ENCODE data around the gene ZNF583. TPM values are rescaled to one million over a fixed set of nuclear protein-coding genes. Genes with fewer than 3 reads are reported as not detected.

ZNF583 gene
- total and polyA plus RNA-seq, 2 of the 13 experiments (the other 11 are each of a cell fraction or from before 2014, with no cell fraction given) = 0.65 to 5.3 TPM

DNA sequence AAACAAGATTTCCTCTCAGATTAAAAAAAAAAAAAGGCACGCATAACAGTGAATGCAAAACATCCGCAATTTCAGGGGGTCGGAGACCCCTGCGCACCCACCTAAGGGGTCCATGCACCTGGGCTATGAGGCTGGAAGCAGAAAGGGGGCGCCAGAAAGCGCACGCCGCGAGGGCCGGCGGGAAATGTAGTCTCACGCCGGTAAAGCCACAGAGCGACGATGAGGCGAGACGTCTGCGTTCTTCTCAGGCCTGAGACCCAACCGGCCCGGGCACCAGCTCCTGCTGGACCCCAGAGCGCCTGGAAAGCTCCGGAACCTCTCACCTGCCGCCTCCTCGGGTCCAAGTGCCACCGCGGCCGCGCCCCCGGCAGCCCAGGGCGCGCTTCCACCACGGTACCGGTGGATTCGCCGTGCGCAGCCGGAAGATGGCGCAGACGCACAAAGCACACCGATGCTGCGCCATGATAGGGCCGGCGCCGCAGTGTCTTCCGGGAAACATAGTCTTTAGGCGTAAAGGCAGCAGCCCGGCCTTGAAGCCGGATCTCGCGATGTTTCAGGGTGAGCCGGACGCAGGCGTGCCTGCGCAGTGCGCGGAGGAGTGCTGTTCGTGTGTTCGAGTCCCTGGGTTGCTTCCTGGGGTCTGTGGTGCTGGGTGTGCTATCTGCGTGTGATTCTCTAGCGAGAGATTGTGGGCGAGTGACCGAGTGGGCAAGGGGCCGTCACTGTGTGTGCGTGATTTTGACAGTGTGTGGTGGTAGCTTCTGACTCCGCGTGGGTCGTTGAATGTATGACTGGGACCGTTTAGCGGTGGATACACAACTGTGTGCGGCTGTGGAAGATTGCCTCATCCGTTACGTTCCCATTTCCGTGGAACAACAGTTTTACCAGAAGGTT, 10.8 kb upstream of the ZNF583 start, which contains the start of gene ZNF582 (continued):
- TF ChIP-seq, protein P1, sequence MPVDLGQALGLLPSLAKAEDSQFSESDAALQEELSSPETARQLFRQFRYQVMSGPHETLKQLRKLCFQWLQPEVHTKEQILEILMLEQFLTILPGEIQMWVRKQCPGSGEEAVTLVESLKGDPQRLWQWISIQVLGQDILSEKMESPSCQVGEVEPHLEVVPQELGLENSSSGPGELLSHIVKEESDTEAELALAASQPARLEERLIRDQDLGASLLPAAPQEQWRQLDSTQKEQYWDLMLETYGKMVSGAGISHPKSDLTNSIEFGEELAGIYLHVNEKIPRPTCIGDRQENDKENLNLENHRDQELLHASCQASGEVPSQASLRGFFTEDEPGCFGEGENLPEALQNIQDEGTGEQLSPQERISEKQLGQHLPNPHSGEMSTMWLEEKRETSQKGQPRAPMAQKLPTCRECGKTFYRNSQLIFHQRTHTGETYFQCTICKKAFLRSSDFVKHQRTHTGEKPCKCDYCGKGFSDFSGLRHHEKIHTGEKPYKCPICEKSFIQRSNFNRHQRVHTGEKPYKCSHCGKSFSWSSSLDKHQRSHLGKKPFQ (CRISPR knock-in tag; IDR thresholded peaks at IDR 0.05; ENCODE audit: insufficient replicate concordance) = no peak
- TF ChIP-seq GTF2F1 (IDR thresholded peaks at IDR 0.05; ENCODE audit: low read length) (no peak), JDP2 (CRISPR knock-in tag; IDR thresholded peaks at IDR 0.05; ENCODE audit: borderline replicate concordance) (no peak), KDM1A (CRISPR knock-in tag; IDR thresholded peaks at IDR 0.05) (no peak), SP4 (CRISPR knock-in tag; IDR thresholded peaks at IDR 0.05) (no peak; the same call in 1 of the 2 replicates), ARHGAP35 (CRISPR knock-in tag; IDR thresholded peaks at IDR 0.05; ENCODE audit: borderline replicate concordance) (no peak), ZBTB21 (CRISPR knock-in tag; IDR thresholded peaks at IDR 0.05) (no peak), ZNF792 (CRISPR knock-in tag; IDR thresholded peaks at IDR 0.05) (no peak), ZNF552 (CRISPR knock-in tag; IDR thresholded peaks at IDR 0.05; ENCODE audit: borderline replicate concordance) (no peak), KLF11 (CRISPR knock-in tag; IDR thresholded peaks at IDR 0.05) (no peak)
- TF ChIP-seq, protein P2, sequence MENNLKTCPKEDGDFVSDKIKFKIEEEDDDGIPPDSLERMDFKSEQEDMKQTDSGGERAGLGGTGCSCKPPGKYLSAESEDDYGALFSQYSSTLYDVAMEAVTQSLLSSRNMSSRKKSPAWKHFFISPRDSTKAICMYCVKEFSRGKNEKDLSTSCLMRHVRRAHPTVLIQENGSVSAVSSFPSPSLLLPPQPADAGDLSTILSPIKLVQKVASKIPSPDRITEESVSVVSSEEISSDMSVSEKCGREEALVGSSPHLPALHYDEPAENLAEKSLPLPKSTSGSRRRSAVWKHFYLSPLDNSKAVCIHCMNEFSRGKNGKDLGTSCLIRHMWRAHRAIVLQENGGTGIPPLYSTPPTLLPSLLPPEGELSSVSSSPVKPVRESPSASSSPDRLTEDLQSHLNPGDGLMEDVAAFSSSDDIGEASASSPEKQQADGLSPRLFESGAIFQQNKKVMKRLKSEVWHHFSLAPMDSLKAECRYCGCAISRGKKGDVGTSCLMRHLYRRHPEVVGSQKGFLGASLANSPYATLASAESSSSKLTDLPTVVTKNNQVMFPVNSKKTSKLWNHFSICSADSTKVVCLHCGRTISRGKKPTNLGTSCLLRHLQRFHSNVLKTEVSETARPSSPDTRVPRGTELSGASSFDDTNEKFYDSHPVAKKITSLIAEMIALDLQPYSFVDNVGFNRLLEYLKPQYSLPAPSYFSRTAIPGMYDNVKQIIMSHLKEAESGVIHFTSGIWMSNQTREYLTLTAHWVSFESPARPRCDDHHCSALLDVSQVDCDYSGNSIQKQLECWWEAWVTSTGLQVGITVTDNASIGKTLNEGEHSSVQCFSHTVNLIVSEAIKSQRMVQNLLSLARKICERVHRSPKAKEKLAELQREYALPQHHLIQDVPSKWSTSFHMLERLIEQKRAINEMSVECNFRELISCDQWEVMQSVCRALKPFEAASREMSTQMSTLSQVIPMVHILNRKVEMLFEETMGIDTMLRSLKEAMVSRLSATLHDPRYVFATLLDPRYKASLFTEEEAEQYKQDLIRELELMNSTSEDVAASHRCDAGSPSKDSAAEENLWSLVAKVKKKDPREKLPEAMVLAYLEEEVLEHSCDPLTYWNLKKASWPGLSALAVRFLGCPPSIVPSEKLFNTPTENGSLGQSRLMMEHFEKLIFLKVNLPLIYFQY (CRISPR knock-in tag; IDR thresholded peaks at IDR 0.05; ENCODE audit: borderline replicate concordance) = no peak
- TF ChIP-seq, protein P3, sequence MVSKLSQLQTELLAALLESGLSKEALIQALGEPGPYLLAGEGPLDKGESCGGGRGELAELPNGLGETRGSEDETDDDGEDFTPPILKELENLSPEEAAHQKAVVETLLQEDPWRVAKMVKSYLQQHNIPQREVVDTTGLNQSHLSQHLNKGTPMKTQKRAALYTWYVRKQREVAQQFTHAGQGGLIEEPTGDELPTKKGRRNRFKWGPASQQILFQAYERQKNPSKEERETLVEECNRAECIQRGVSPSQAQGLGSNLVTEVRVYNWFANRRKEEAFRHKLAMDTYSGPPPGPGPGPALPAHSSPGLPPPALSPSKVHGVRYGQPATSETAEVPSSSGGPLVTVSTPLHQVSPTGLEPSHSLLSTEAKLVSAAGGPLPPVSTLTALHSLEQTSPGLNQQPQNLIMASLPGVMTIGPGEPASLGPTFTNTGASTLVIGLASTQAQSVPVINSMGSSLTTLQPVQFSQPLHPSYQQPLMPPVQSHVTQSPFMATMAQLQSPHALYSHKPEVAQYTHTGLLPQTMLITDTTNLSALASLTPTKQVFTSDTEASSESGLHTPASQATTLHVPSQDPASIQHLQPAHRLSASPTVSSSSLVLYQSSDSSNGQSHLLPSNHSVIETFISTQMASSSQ (IDR thresholded peaks at IDR 0.05; ENCODE audit: low read depth) = no peak
- TF ChIP-seq, protein P3 (CRISPR knock-in tag; IDR thresholded peaks at IDR 0.05; ENCODE audit: borderline replicate concordance) = no peak
- TF ChIP-seq, protein P4, sequence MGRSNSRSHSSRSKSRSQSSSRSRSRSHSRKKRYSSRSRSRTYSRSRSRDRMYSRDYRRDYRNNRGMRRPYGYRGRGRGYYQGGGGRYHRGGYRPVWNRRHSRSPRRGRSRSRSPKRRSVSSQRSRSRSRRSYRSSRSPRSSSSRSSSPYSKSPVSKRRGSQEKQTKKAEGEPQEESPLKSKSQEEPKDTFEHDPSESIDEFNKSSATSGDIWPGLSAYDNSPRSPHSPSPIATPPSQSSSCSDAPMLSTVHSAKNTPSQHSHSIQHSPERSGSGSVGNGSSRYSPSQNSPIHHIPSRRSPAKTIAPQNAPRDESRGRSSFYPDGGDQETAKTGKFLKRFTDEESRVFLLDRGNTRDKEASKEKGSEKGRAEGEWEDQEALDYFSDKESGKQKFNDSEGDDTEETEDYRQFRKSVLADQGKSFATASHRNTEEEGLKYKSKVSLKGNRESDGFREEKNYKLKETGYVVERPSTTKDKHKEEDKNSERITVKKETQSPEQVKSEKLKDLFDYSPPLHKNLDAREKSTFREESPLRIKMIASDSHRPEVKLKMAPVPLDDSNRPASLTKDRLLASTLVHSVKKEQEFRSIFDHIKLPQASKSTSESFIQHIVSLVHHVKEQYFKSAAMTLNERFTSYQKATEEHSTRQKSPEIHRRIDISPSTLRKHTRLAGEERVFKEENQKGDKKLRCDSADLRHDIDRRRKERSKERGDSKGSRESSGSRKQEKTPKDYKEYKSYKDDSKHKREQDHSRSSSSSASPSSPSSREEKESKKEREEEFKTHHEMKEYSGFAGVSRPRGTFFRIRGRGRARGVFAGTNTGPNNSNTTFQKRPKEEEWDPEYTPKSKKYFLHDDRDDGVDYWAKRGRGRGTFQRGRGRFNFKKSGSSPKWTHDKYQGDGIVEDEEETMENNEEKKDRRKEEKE (IDR thresholded peaks at IDR 0.05) = no peak

Data from HepG2 (cell line).